IMR-90 (cell line): ENCODE results near the gene GRM5. TPM values are rescaled to one million over a fixed set of nuclear protein-coding genes. Genes with fewer than 3 reads are reported as not detected.

ENCODE experiments used
- ATAC-seq: fragments of 200-7000 bp; cut with Tn5 transposase; 2 replicates; pipeline ENCODE4 v1.9.1; 2020; ENCODE audit warnings: low read depth, mild to moderate bottlenecking, moderate library complexity
- BruUV-seq: library from RNA; stranded (reverse); fragments of 400-500 nt; replicated peaks from 2 replicates; lab custom pipeline; 2021; lab: Mats Ljungman, UMichigan
- CTCF ChIA-PET: fragments of 300-600 bp; formaldehyde crosslinking; extraction: SDS; loops from one replicate; lab custom pipeline; 2021; ENCODE audit warnings: antibody characterized with exemption; lab: Yijun Ruan, JAX
- POLR2A ChIA-PET: fragments of 300-600 bp; sonication (Branson Sonifier 250); formaldehyde crosslinking; loops from one replicate; lab custom pipeline; 2022; ENCODE audit warnings: antibody characterized with exemption; ENCODE audit not compliant: unreplicated experiment; lab: Charles Lee
- DNase-seq: peaks from one replicate; pipeline ENCODE4 v3.0.0; 2013
- H2AFZ ChIP-seq: replicated peaks from 2 replicates; pipeline ENCODE3; 2013; ENCODE audit warnings: low read length, mild to moderate bottlenecking; ENCODE audit not compliant: poor library complexity
- H2AK5ac ChIP-seq: 2 replicates; pipeline ENCODE4 v1.6.1; 2013; ENCODE audit warnings: low read depth, low read length, inconsistent platforms
- H2AK9ac ChIP-seq: replicated peaks from 2 replicates; pipeline ENCODE3; 2013; ENCODE audit warnings: mild to moderate bottlenecking, low read depth, low read length, moderate library complexity; ENCODE audit not compliant: poor library complexity
- H2BK120ac ChIP-seq: 2 replicates; pipeline ENCODE4 v1.6.1; 2013; ENCODE audit warnings: low read depth, low read length, inconsistent platforms
- H2BK15ac ChIP-seq: 3 replicates; pipeline ENCODE4 v1.6.1; 2013; ENCODE audit warnings: low read depth, low read length, inconsistent platforms
- H2BK20ac ChIP-seq: 2 replicates; pipeline ENCODE4 v1.6.1; 2013; ENCODE audit warnings: low read depth, mild to moderate bottlenecking, inconsistent platforms, low read length, moderate library complexity
- H2BK5ac ChIP-seq: 2 replicates; pipeline ENCODE4 v1.6.1; 2013; ENCODE audit warnings: mild to moderate bottlenecking, low read depth, low read length, inconsistent platforms; ENCODE audit not compliant: poor library complexity, severe bottlenecking
- H3K14ac ChIP-seq: replicated peaks from 2 replicates; pipeline ENCODE4 v1.6.1; 2013; ENCODE audit warnings: low read depth, low read length, inconsistent platforms
- H3K18ac ChIP-seq: 2 replicates; pipeline ENCODE4 v1.6.1; 2013; ENCODE audit warnings: low read depth, low read length, control low read depth
- H3K23ac ChIP-seq: 2 replicates; pipeline ENCODE4 v1.6.1; 2013; ENCODE audit warnings: low read depth, low read length, inconsistent platforms
- H3K27ac ChIP-seq: 2 replicates; pipeline ENCODE4 v1.5.1; 2013; ENCODE audit warnings: mild to moderate bottlenecking, control low read depth, low read length; ENCODE audit not compliant: insufficient read depth
- H3K27me3 ChIP-seq: 2 replicates; pipeline ENCODE4 v1.6.1; 2013; ENCODE audit warnings: low read length; ENCODE audit not compliant: control insufficient read depth, insufficient read depth
- H3K36me3 ChIP-seq: 2 replicates; pipeline ENCODE4 v1.6.1; 2013; ENCODE audit warnings: low read length, mixed read lengths; ENCODE audit not compliant: control insufficient read depth, insufficient read depth
- H3K4ac ChIP-seq: 2 replicates; pipeline ENCODE4 v1.6.1; 2013; ENCODE audit warnings: low read depth, low read length, inconsistent platforms
- H3K4me1 ChIP-seq: 2 replicates; pipeline ENCODE4 v1.6.1; 2013; ENCODE audit warnings: low read length, mixed read lengths; ENCODE audit not compliant: control insufficient read depth, insufficient read depth
- H3K4me2 ChIP-seq: 2 replicates; pipeline ENCODE4 v1.6.1; 2013; ENCODE audit warnings: low read depth, mild to moderate bottlenecking, control low read depth, low read length, moderate library complexity
- H3K4me3 ChIP-seq: 2 replicates; pipeline ENCODE4 v1.5.1; 2013; ENCODE audit warnings: low read depth, mild to moderate bottlenecking, control low read depth, low read length, moderate library complexity; ENCODE audit not compliant: insufficient read depth
- H3K56ac ChIP-seq: 2 replicates; pipeline ENCODE4 v1.6.1; 2013; ENCODE audit warnings: low read length, inconsistent platforms; ENCODE audit not compliant: insufficient read depth; ENCODE audit errors: extremely low read depth
- H3K79me1 ChIP-seq, 2 experiments: 2 replicates each; pipeline ENCODE4 v1.6.1; 2013; ENCODE audit warnings: low read length in 2 of 2, inconsistent platforms in 1 of 2, low read depth in 1 of 2
- H3K9ac ChIP-seq: 2 replicates; pipeline ENCODE4 v1.6.1; 2013; ENCODE audit warnings: low read depth, low read length, control low read depth
- H3K9me1 ChIP-seq: 2 replicates; pipeline ENCODE4 v1.6.1; 2013; ENCODE audit warnings: low read length, inconsistent platforms; ENCODE audit not compliant: insufficient read depth
- H3K9me3 ChIP-seq: 2 replicates; pipeline ENCODE4 v1.6.1; 2013; ENCODE audit warnings: low read length; ENCODE audit not compliant: control insufficient read depth, insufficient read depth
- H4K20me1 ChIP-seq: 2 replicates; pipeline ENCODE4 v1.6.1; 2013; ENCODE audit warnings: low read length, inconsistent platforms; ENCODE audit not compliant: insufficient read depth
- H4K5ac ChIP-seq: 2 replicates; pipeline ENCODE4 v1.6.1; 2013; ENCODE audit warnings: mild to moderate bottlenecking, low read depth, low read length, control low read depth
- H4K8ac ChIP-seq, 2 experiments: 2 replicates each; pipeline ENCODE4 v1.6.1; 2013; ENCODE audit warnings: low read depth in 2 of 2, low read length in 2 of 2, control low read depth in 1 of 2, inconsistent platforms in 1 of 2
- H4K91ac ChIP-seq: 2 replicates; pipeline ENCODE4 v1.6.1; 2013; ENCODE audit warnings: low read depth, low read length, inconsistent platforms; ENCODE audit not compliant: insufficient read depth
- BHLHE40 ChIP-seq: fragments of 150-350 bp; IDR thresholded peaks from 2 replicates; pipeline ENCODE4 v1.6.1; 2016; ENCODE audit warnings: mild to moderate bottlenecking, low read depth, low read length
- CEBPB ChIP-seq: IDR thresholded peaks from 2 replicates; pipeline ENCODE4 v1.6.1; 2012; ENCODE audit warnings: low read depth, low read length, improper control_type of control experiment
- CHD1 ChIP-seq: IDR thresholded peaks from 2 replicates; pipeline ENCODE4 v1.6.1; 2012; ENCODE audit warnings: low read depth, low read length, improper control_type of control experiment
- CTCF ChIP-seq: conservative IDR thresholded peaks from 2 replicates; pipeline ENCODE4 v1.5.1; 2012; ENCODE audit warnings: mild to moderate bottlenecking, low read depth, low read length, improper control_type of control experiment
- ELK1 ChIP-seq: fragments of 150-350 bp; IDR thresholded peaks from 2 replicates; pipeline ENCODE4 v1.6.1; 2016; ENCODE audit warnings: low read depth, mild to moderate bottlenecking, low read length, moderate library complexity, borderline replicate concordance
- FOS ChIP-seq: fragments of 150-350 bp; IDR thresholded peaks from 2 replicates; pipeline ENCODE4 v1.6.1; 2016; ENCODE audit warnings: low read depth, low read length
- MAFK ChIP-seq: IDR thresholded peaks from 2 replicates; pipeline ENCODE4 v1.6.1; 2012; ENCODE audit warnings: low read depth, low read length, improper control_type of control experiment
- MAZ ChIP-seq: IDR thresholded peaks from 2 replicates; pipeline ENCODE4 v1.6.1; 2012; ENCODE audit warnings: low read depth, mild to moderate bottlenecking, low read length, improper control_type of control experiment, moderate library complexity, borderline replicate concordance
- MXI1 ChIP-seq: IDR thresholded peaks from 2 replicates; pipeline ENCODE4 v1.6.1; 2012; ENCODE audit warnings: low read depth, mild to moderate bottlenecking, low read length, moderate library complexity, borderline replicate concordance
- NFE2L2 ChIP-seq: fragments of 150-350 bp; IDR thresholded peaks from 2 replicates; pipeline ENCODE4 v1.6.1; 2016; ENCODE audit warnings: low read depth, mild to moderate bottlenecking, low read length
- POLR2A ChIP-seq: IDR thresholded peaks from 2 replicates; pipeline ENCODE4 v1.6.1; 2012; ENCODE audit warnings: mild to moderate bottlenecking, low read depth, low read length
- RAD21 ChIP-seq: IDR thresholded peaks from 2 replicates; pipeline ENCODE4 v1.6.1; 2012; ENCODE audit warnings: low read length, improper control_type of control experiment
- RCOR1 ChIP-seq: IDR thresholded peaks from 2 replicates; pipeline ENCODE4 v1.6.1; 2012; ENCODE audit warnings: mild to moderate bottlenecking, low read length, improper control_type of control experiment; ENCODE audit not compliant: insufficient replicate concordance
- RFX5 ChIP-seq: IDR thresholded peaks from 2 replicates; pipeline ENCODE4 v1.8.0; 2012; ENCODE audit warnings: low read depth, mild to moderate bottlenecking, low read length, moderate library complexity
- SMC3 ChIP-seq: fragments of 150-350 bp; IDR thresholded peaks from 2 replicates; pipeline ENCODE4 v1.6.1; 2016; ENCODE audit warnings: low read depth, mild to moderate bottlenecking, antibody characterized with exemption, low read length, moderate library complexity
- WGBS, 2 experiments: methylation state at CpG; one replicate each; pipeline versions ENCODE4 v1.1.5 to v1.1.7; 2013; ENCODE audit warnings: missing lambda C conversion rate in 2 of 2; ENCODE audit not compliant: insufficient read length in 1 of 2; ENCODE audit errors: extremely low coverage in 2 of 2; 5-methylcytosine and 5-hydroxymethylcytosine counted together
- dilution Hi-C: fragments of 300-500 bp; cut with HindIII; formaldehyde crosslinking; loops from one replicate; pipeline ENCODE4 v1.14.3; 2018; ENCODE audit warnings: low sequenced_read_pairs; ENCODE audit not compliant: unreplicated experiment
- in situ Hi-C: fragments of 300-500 bp; cut with MboI; formaldehyde crosslinking; loops from 3 replicates; pipeline ENCODE4 v1.14.3; 2019; ENCODE audit warnings: low sequenced_read_pairs, inconsistent platforms, mixed read lengths
- intact Hi-C: fragments of 100-400 bp; cut with micrococcal nuclease; formaldehyde crosslinking; loops from 2 replicates; pipeline ENCODE4 v1.10.0; 2022
- polyA plus RNA-seq, 3 experiments: library from polyadenylated mRNA; depleted of rRNA; stranded (reverse); fragments of >200 nt; gene quantifications; 2 replicates each; pipeline ENCODE4 v1.2.3, GENCODE V29; 2012; ENCODE audit warnings: low replicate concordance in 1 of 3
- total RNA-seq: library from RNA; depleted of rRNA; stranded (reverse); fragments of >200 nt; gene quantifications from 2 replicates; pipeline ENCODE4 v1.2.3, GENCODE V29; 2012
- TF ChIP-seq, protein P1 (sequence below): fragments of 150-350 bp; IDR thresholded peaks from 2 replicates; pipeline ENCODE4 v1.6.1; 2017; ENCODE audit warnings: mild to moderate bottlenecking, antibody characterized with exemption, low read length, low read depth

The GRM5 gene
- total and polyA plus RNA-seq, 2 of the 4 experiments (the other 2 are of a cell fraction) = under 0.01 TPM

- ATAC-seq (no peak), DNase-seq (no peak)
- no peak overlapping the region for H3K56ac ChIP-seq
- no peak overlapping the region for H2AK9ac ChIP-seq
- H3K9ac ChIP-seq = no peak overlapping the region
- H4K91ac ChIP-seq = no peak overlapping the region
- no peak overlapping the region for H4K8ac ChIP-seq
- no peak overlapping the region for H3K4ac ChIP-seq
- dilution Hi-C loops (no loop called here), in situ Hi-C loops (no loop called here), intact Hi-C loops (no loop called here)
- ChIA-PET CTCF (no interaction called here), POLR2A (no interaction called here)
- H3K4me2 ChIP-seq = no peak overlapping the region
- peaks cover 3% of the 10 kb centered on the region; the same call in 1 of the 2 replicates for H3K27me3 ChIP-seq
- no peak overlapping the region for H2AFZ ChIP-seq
- no peaks in the 10 kb centered on the region for H3K36me3 ChIP-seq
- no peaks in the 10 kb centered on the region for H3K9me3 ChIP-seq
- no peak overlapping the region for H2BK15ac ChIP-seq
- no peak overlapping the region for H3K18ac ChIP-seq
- WGBS, 2 experiments = 50% methylated on average over 1 of the region's 6 CpGs; no CpG with 5 or more reads in 1 of the 2 experiments
- H2BK120ac ChIP-seq = no peak overlapping the region
- no TSS peak for BruUV-seq
- no peak overlapping the region for H2AK5ac ChIP-seq
- no peaks in the 10 kb centered on the region for H3K4me1 ChIP-seq
- H3K4me3 ChIP-seq = no peak overlapping the region
- TF ChIP-seq MAZ (no peak), MXI1 (no peak), CEBPB (no peak), RAD21 (no peak), FOS (no peak), RCOR1 (no peak), POLR2A (no peak), RFX5 (no peak), ELK1 (no peak), CHD1 (no peak), SMC3 (no peak), BHLHE40 (no peak), CTCF (no peak), NFE2L2 (no peak), MAFK (no peak)
- TF ChIP-seq, protein P1, sequence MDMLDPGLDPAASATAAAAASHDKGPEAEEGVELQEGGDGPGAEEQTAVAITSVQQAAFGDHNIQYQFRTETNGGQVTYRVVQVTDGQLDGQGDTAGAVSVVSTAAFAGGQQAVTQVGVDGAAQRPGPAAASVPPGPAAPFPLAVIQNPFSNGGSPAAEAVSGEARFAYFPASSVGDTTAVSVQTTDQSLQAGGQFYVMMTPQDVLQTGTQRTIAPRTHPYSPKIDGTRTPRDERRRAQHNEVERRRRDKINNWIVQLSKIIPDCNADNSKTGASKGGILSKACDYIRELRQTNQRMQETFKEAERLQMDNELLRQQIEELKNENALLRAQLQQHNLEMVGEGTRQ = no peak
- no peak overlapping the region for H4K5ac ChIP-seq
- H3K14ac ChIP-seq = no peak overlapping the region
- no peaks in the 10 kb centered on the region for H4K20me1 ChIP-seq
- H3K27ac ChIP-seq = no peak overlapping the region
- H2BK5ac ChIP-seq = no peak overlapping the region
- no peak overlapping the region for H2BK20ac ChIP-seq
- no peak overlapping the region for H3K23ac ChIP-seq
- no peaks in the 10 kb centered on the region for H3K9me1 ChIP-seq
- no peaks in the 10 kb centered on the region for H3K79me1 ChIP-seq
Observed at GRCh38 chr11:88689548-88690240, 376.1 kb downstream of the GRM5 start.
